HG02970 (cell line): ENCODE data around the gene RGS19.
A peak's percentile ranks its signal among the peaks of the same experiment; 100 is the strongest.

Experiments used
- ATAC-seq: cut with Tn5 transposase; IDR thresholded peaks from one replicate; pipeline ENCODE4 v1.9.1; 2021; ENCODE audit warnings: mild to moderate bottlenecking, moderate library complexity, moderate number of reproducible peaks; ENCODE audit not compliant: unreplicated experiment, low FRiP score

Gene RGS19

DNA sequence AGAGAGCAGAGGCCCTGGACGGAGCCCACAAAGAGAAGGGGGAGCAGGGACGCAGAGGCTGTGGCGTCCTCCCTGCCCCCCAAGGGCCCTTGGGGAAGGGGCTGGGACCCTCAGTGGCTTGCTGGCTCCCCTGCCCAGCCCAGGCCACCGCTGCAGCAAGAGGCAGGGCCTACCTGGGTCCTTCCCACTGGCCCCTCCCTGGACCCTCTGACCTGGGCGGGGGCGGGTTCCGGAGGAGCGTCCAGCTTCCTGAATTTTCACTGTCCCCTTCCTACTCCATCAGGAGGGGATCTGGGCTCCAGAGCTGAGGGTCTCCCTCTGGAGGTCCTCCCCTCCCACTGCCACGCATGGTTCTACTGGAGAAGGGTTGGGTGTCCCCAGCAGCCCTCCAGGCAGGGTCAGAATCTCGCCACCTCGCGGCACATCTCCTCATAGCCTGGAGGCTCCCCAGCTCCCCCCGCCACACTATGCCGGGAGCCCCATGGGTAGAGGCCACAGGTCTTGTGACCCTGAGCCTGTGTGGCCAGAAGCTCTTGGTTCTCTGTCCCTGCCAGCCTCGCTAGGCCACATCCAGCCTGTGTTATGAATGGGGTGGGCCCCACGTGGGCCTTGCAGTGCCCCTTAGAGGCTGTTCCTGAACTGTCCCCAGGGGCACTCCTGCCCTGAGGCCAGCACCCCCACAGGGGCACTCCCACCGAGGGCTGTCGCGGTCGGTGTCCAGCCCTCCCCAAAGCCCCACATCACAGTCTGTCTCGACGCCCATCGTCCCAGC, 28.9 kb downstream of the RGS19 start:
- no peak for ATAC-seq

DNA sequence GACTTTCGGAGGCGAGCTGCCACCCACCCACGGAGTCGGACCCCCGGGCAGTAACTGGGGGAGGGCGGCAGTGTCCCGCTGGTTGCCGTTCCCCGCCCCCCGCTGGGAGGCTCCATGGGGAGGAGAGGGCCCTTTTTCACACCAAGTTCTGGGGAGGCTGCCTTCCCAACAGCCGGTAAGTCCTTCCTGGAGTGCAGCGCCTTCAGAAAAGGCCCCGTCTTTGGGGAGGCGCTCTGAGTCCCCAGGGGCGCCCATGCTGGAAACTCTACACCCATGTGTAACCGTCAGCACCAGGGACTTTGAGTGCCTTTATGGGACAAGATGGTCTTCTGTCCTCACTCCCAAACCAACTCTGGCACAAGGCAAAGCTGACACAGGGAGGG, 29.4 kb downstream of the RGS19 start:
- no peak for ATAC-seq

DNA sequence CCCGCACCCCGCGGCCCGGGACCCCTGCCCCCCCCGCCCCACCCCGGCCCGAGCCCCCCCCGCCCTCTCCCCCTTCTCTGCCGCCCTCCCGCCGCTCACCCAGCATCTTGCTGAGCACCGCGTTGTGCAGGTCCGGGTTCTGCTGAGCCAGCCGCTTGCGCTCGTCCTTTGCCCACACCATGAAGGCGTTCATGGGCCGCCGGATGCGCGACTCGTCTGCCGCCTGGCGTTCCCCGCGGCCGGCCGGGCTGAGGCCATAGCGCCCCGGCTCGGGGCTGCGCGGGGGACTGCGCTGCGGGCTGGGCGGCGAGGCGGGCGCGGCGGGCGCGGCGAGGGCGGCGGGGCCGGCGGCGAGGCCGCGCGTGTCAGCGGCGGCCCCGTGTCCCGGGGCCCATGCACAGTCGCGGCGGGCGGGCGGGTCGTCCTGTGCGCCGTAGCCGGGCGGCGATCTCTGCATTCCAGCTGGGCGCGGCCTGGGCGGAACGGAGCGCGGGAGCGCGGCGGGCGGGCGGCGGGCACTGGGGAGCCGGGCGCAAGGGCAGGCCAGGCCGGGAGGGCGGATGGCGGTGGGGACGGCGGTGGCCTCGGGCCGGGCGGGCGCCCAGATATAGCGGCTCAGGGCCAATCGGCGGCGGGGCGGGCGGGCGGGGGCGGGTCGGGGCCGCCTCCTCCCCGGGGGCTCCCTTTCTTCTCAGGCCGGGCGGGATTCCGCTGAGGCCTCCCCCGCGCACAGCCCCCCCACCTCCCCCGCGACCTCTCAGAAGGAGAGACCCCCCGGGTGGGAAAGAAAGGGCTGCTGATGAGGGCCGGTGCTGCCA, 30.0 kb downstream of the RGS19 start, which contains the start of gene SOX18:
Gene SOX18, minus strand, starts transcription at position 580 of the 818 bp plus-strand sequence. Its CDS starts 123 bp downstream, at position 457.
- ATAC-seq = no peak

- no peak for ATAC-seq
Observed at GRCh38 chr20:64048402-64049044, 30.8 kb downstream of the RGS19 start.

DNA sequence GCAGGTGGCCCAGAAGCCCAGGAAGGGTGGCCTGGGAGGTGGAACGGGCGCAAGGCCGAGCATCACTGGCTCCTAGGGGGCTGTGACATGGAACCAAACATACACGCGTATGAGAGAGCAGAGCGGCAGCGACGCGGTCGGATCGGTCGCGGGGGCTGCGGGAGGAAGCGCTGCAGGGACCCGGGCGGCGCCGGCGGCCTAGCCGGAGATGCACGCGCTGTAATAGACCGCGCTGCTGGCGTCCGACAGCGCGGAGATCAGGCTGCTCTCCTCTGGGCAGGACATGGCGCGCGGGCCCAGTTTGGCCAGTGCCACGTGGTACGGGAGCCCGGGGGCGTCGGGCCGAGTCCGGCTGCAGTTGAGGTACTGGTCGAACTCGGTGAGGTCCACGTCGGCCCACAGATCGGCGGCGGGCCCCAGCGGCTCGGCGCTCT, 31.3 kb downstream of the RGS19 start:
- no peak for ATAC-seq

GRCh38 chr20:64047046-64047389, 32.3 kb downstream of the RGS19 start:
- ATAC-seq = no peak

GRCh38 chr20:64045346-64046011, 33.8 kb downstream of the RGS19 start:
- no peak for ATAC-seq

- ATAC-seq = no peak
Observed at GRCh38 chr20:64044484-64045247, 34.7 kb downstream of the RGS19 start.

DNA sequence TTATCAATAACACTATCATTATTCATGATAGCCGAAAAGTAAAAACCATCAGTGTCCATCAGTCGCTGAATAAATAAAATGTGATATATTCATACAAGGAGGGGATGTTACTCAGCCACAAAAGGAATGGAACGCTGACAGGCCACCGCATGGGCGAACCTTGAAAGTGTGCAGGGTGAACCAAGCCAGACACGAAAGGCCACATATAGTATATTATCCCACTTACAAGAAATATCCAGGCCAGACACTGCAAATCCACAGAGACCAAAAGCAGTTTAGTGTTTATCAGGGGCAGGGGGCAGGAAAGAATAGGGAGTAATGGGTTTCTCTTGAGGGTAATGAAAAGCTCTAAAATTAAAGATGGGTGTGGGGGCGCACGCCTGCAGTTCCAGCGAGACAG, 35.5 kb downstream of the RGS19 start:
- no peak for ATAC-seq

- no peak for ATAC-seq
Observed at GRCh38 chr20:64042054-64042781, 37.1 kb downstream of the RGS19 start.

DNA sequence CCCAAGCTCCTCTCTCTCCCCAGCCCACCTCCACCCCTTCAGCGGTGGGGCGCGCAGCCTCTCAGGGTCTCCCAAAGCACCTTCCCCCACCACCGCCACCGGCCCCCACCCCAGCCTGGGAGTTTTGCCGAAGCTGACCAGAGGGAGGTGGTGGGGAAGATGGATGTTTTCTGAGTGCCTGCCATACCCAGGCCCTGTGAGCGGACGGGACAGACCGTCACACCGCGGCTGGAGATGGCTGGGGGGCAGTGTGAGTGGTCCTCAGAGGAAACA, 37.6 kb downstream of the RGS19 start:
- ATAC-seq = no peak

GRCh38 chr20:64041040-64041780, 38.1 kb downstream of the RGS19 start:
- ATAC-seq = no peak

- ATAC-seq = no peak
Observed at GRCh38 chr20:64040231-64041039, 38.9 kb downstream of the RGS19 start.

- no peak for ATAC-seq
Observed at GRCh38 chr20:64039293-64040160, 39.8 kb downstream of the RGS19 start.

DNA sequence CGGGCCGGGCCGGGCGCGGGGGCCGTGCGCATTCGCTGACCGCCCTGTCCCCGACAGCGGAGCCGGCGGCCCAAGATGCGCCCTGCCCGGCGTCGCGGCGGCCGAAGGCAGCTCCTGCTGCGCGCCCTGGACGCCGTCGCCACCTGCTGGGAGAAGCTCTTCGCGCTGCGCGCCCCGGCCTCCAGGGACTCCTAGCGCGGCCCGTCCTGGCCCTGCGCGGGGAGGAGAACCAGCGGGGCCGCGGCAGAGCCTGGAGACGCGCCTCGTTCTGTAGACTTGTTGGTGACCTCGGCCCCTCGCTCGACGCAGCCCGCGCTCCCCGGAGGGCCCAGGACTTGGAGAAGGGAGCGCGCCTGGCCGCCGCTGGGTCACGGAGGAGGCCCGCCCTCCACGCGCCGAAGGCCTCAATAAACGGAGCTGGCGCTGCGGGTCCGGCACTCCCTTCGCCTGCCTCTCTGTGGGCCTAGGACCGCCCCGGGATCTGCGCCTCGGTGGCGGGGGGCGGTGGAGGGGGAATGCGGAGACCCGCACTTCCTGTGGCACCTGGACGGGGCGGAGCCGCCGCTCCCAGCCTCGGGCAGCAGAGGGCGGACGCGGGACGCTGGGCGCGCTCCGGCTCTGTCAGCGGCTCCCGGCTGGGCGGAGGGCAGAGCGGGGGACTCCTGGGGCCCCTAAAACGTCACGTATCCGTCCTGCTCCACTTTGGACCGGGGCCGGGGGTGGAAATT, 40.6 kb downstream of the RGS19 start:
- ATAC-seq = peak; percentile 50

- ATAC-seq = peak; percentile 26
Observed at GRCh38 chr20:64038224-64038564, 41.1 kb downstream of the RGS19 start.
